Measurements from ENCODE around the gene LRRC4C.

The LRRC4C gene

GRCh38 chr11:41246399-41246745 is 213.1 kb downstream of the LRRC4C start:
- intact Hi-C loops (cut with DNase I; ENCODE audit: low total_unique reads), result no loop called here
- TF ChIP-seq CTCF (IDR thresholded peaks at IDR 0.05), result no peak
- no peaks in the 10 kb centered on the region for H3K27me3 ChIP-seq
- no peak for DNase-seq
- no peak overlapping the region for H3K4me3 ChIP-seq
- no peaks in the 10 kb centered on the region for H3K36me3 ChIP-seq
- H3K27ac ChIP-seq, result no peak overlapping the region
- no peaks in the 10 kb centered on the region for H3K4me1 ChIP-seq
- no peaks in the 10 kb centered on the region for H3K9me3 ChIP-seq

- Histone ChIP-seq H3K9me3 (no peaks in the 10 kb centered on the region), H3K4me3 (no peak overlapping the region), H3K36me3 (no peaks in the 10 kb centered on the region), H3K4me1 (no peaks in the 10 kb centered on the region), H3K27me3 (no peaks in the 10 kb centered on the region), H3K27ac (no peak overlapping the region)
- intact Hi-C loops (cut with DNase I; ENCODE audit: low total_unique reads), result no loop called here
- DNase-seq, result no peak
- TF ChIP-seq CTCF (IDR thresholded peaks at IDR 0.05), result no peak
These were observed 213.6 kb downstream of the LRRC4C start for GRCh38 chr11:41245704-41246398.

- Histone ChIP-seq H3K36me3 (no peaks in the 10 kb centered on the region), H3K9me3 (no peaks in the 10 kb centered on the region), H3K27ac (no peak overlapping the region), H3K4me3 (no peak overlapping the region), H3K27me3 (no peaks in the 10 kb centered on the region), H3K4me1 (no peaks in the 10 kb centered on the region)
- intact Hi-C loops (cut with DNase I; ENCODE audit: low total_unique reads), result no loop called here
- TF ChIP-seq CTCF (IDR thresholded peaks at IDR 0.05), result no peak
- no peak for DNase-seq
These were observed 214.3 kb downstream of the LRRC4C start for GRCh38 chr11:41245184-41245583.

GRCh38 chr11:41237382-41237781 is 222.1 kb downstream of the LRRC4C start:
- Histone ChIP-seq H3K4me3 (no peak overlapping the region), H3K27ac (no peak overlapping the region), H3K27me3 (no peaks in the 10 kb centered on the region), H3K4me1 (no peaks in the 10 kb centered on the region), H3K9me3 (no peaks in the 10 kb centered on the region), H3K36me3 (no peaks in the 10 kb centered on the region)
- intact Hi-C loops (cut with DNase I; ENCODE audit: low total_unique reads), result no loop called here
- no peak for TF ChIP-seq CTCF (IDR thresholded peaks at IDR 0.05)
- no peak for DNase-seq

- H3K9me3 ChIP-seq, result no peaks in the 10 kb centered on the region
- H3K36me3 ChIP-seq, result no peaks in the 10 kb centered on the region
- intact Hi-C loops (cut with DNase I; ENCODE audit: low total_unique reads), result no loop called here
- no peak for TF ChIP-seq CTCF (IDR thresholded peaks at IDR 0.05)
- H3K27me3 ChIP-seq, result no peaks in the 10 kb centered on the region
- DNase-seq, result no peak
- H3K4me3 ChIP-seq, result no peak overlapping the region
- H3K4me1 ChIP-seq, result no peaks in the 10 kb centered on the region
- no peak overlapping the region for H3K27ac ChIP-seq
These were observed 223.8 kb downstream of the LRRC4C start for GRCh38 chr11:41235668-41236067.

All from tibial artery (tissue), 4 donors.